ENCODE results near the gene RPL37A. TPM values are rescaled to one million over a fixed set of nuclear protein-coding genes. Genes with fewer than 3 reads are reported as not detected.

Gene RPL37A
- total and polyA plus RNA-seq, 9 of the 15 experiments (the other 6 are each of a cell fraction or from before 2014, with no cell fraction given) = 1,938 to 3,349 (median 2,436) TPM

- TF ChIP-seq TFAM (CRISPR knock-in tag; conservative IDR thresholded peaks at IDR 0.05) (no peak), CTCFL (IDR thresholded peaks at IDR 0.05; ENCODE audit: borderline replicate concordance, insufficient read depth, low read depth, low read length, poor library complexity, severe bottlenecking) (no peak), ZNF280A (IDR thresholded peaks at IDR 0.05; ENCODE audit: low read depth, partially characterized antibody) (no peak), CREM (IDR thresholded peaks at IDR 0.05; ENCODE audit: low read depth) (peak; percentile 61; the same call in 1 of the 2 replicates), SMARCE1 (IDR thresholded peaks at IDR 0.05) (peak; percentile 55; the same call in 1 of the 2 replicates), TFE3 (CRISPR knock-in tag; IDR thresholded peaks at IDR 0.05) (no peak; the same call in 1 of the 2 replicates), KDM1A (IDR thresholded peaks at IDR 0.05) (no peak), ZNF263 (CRISPR knock-in tag; IDR thresholded peaks at IDR 0.05; ENCODE audit: borderline replicate concordance) (no peak), CGGBP1 (CRISPR knock-in tag; IDR thresholded peaks at IDR 0.05) (no peak), CBX1 (IDR thresholded peaks at IDR 0.05; ENCODE audit: low read depth) (no peak), NCOA4 (IDR thresholded peaks at IDR 0.05; ENCODE audit: partially characterized antibody) (no peak), EP300 (IDR thresholded peaks at IDR 0.05; ENCODE audit: low read length) (peak; percentile 42), ATF4 (CRISPR knock-in tag; IDR thresholded peaks at IDR 0.05) (no peak), ZNF584 (CRISPR knock-in tag; IDR thresholded peaks at IDR 0.05; ENCODE audit: low read depth) (peak; percentile 86), CTCF (IDR thresholded peaks at IDR 0.05 in 2 of 3, conservative IDR thresholded peaks at IDR 0.05 in 1 of 3; ENCODE audit: insufficient read depth in 2 of 3, low read depth in 1 of 3, low read length in 3 of 3) (no peak), MTA1 (IDR thresholded peaks at IDR 0.05; ENCODE audit: borderline replicate concordance) (no peak), ZNF589 (CRISPR knock-in tag; IDR thresholded peaks at IDR 0.05; ENCODE audit: low read depth) (peak; percentile 90; the same call in 1 of the 2 replicates), TCF3 (CRISPR knock-in tag; IDR thresholded peaks at IDR 0.05) (peak; percentile 59), ETV1 (tag; conservative IDR thresholded peaks at IDR 0.05; ENCODE audit: low read depth) (peak; percentile 72), ZNF239 (CRISPR knock-in tag; IDR thresholded peaks at IDR 0.05) (no peak), ZKSCAN8 (CRISPR knock-in tag; IDR thresholded peaks at IDR 0.05) (peak; percentile 52; the same call in 1 of the 2 replicates)
Observed at GRCh38 chr2:216545359-216545758, 46.7 kb downstream of the RPL37A start (continued).
